Gastroesophageal sphincter (tissue), 4 donors: Measurements from ENCODE around the gene GRID1. TPM values are rescaled to one million over a fixed set of nuclear protein-coding genes. Genes with fewer than 3 reads are reported as not detected.

Experiments used
- ATAC-seq: fragments of 150-250 bp; one replicate; pipeline ENCODE4 v1.9.1; 2016; ENCODE audit warnings: mild to moderate bottlenecking, moderate library complexity
- H3K27ac ChIP-seq, 4 donors: fragments of 200-600 bp; sonication (generic) in 3 of 4; 1 replicate in 3 of 4; 2 replicates in 1 of 4; pipeline ENCODE4 v1.5.1; 2016 to 2019
- H3K27me3 ChIP-seq: fragments of 200-600 bp; sonication (generic); one replicate; pipeline ENCODE4 v1.5.1; 2019
- H3K36me3 ChIP-seq, 2 donors: fragments of 200-600 bp; sonication (generic); one replicate each; pipeline ENCODE4 v1.5.1; 2019; ENCODE audit warnings: control low read depth in 1 of 2
- H3K4me1 ChIP-seq, 3 donors: fragments of 200-600 bp; sonication (generic); 1 replicate in 2 of 3; 2 replicates in 1 of 3; pipeline ENCODE4 v1.5.1; 2016 to 2019; ENCODE audit warnings: control low read depth in 2 of 3
- H3K4me3 ChIP-seq, 2 donors: fragments of 200-600 bp; sonication (generic); one replicate each; pipeline ENCODE4 v1.5.1; 2019; ENCODE audit warnings: mild to moderate bottlenecking in 1 of 2, moderate library complexity in 1 of 2
- H3K9me3 ChIP-seq, 3 donors: fragments of 200-600 bp; sonication (generic); one replicate each; pipeline ENCODE4 v1.5.1; 2017 to 2019; ENCODE audit warnings: control low read depth in 2 of 3
- EP300 ChIP-seq: sonication (generic); formaldehyde crosslinking; IDR thresholded peaks from one replicate; pipeline ENCODE4 v1.6.1; 2017; ENCODE audit warnings: antibody characterized with exemption, mild to moderate bottlenecking
- POLR2A ChIP-seq, 2 donors: fragments of 450-650 bp; IDR thresholded peaks; one replicate each; pipeline ENCODE4 v1.6.1; 2017; ENCODE audit warnings: antibody characterized with exemption in 2 of 2, mild to moderate bottlenecking in 2 of 2, moderate library complexity in 1 of 2
- POLR2AphosphoS5 ChIP-seq: sonication (generic); formaldehyde crosslinking; IDR thresholded peaks from one replicate; pipeline ENCODE4 v1.6.1; 2017; ENCODE audit warnings: antibody characterized with exemption
- WGBS, 2 donors: methylation state at CpG; one replicate each; pipeline ENCODE4 v1.1.5; 2018; ENCODE audit warnings: low coverage in 1 of 2; 5-methylcytosine and 5-hydroxymethylcytosine counted together
- total RNA-seq, 4 donors: library from RNA; depleted of rRNA; stranded (reverse); fragments of >200 nt; gene quantifications; one replicate each; pipeline ENCODE4 v1.1.0, GENCODE V29; 2016
- TF ChIP-seq, protein P1 (sequence below), 4 experiments: fragments of 200-600 bp in 2 of 4; fragments of 450-650 bp in 2 of 4; sonication (generic) in 1 of 4; IDR thresholded peaks; one replicate each; pipeline ENCODE4 v1.5.1; 2017 to 2019; ENCODE audit warnings: antibody characterized with exemption in 4 of 4, mild to moderate bottlenecking in 2 of 4, moderate library complexity in 2 of 4

Gene GRID1
- total RNA-seq, 4 donors from 2014 or later = 1.2 to 2.7 (median 1.7) TPM

GRCh38 chr10:86152911-86153310 lies 213.7 kb downstream of the GRID1 start:
- WGBS, 2 donors = 81 to 83% methylated on average over 1 to 2 of the region's 5 CpGs
- Histone ChIP-seq H3K27ac (no peak overlapping the region), H3K27me3 (no peaks in the 10 kb centered on the region), H3K4me3 (no peak overlapping the region), H3K36me3 (no peaks in the 10 kb centered on the region), H3K4me1 (no peaks in the 10 kb centered on the region), H3K9me3 (no peaks in the 10 kb centered on the region)
- TF ChIP-seq EP300 (no peak), POLR2AphosphoS5 (no peak), POLR2A (IDR thresholded peaks at IDR 0.05) (no peak)
- TF ChIP-seq, protein P1, sequence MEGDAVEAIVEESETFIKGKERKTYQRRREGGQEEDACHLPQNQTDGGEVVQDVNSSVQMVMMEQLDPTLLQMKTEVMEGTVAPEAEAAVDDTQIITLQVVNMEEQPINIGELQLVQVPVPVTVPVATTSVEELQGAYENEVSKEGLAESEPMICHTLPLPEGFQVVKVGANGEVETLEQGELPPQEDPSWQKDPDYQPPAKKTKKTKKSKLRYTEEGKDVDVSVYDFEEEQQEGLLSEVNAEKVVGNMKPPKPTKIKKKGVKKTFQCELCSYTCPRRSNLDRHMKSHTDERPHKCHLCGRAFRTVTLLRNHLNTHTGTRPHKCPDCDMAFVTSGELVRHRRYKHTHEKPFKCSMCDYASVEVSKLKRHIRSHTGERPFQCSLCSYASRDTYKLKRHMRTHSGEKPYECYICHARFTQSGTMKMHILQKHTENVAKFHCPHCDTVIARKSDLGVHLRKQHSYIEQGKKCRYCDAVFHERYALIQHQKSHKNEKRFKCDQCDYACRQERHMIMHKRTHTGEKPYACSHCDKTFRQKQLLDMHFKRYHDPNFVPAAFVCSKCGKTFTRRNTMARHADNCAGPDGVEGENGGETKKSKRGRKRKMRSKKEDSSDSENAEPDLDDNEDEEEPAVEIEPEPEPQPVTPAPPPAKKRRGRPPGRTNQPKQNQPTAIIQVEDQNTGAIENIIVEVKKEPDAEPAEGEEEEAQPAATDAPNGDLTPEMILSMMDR (IDR thresholded peaks at IDR 0.05) = no peak
- no peak for ATAC-seq

GRCh38 chr10:86152354-86152753 lies 214.2 kb downstream of the GRID1 start:
- no CpG with 5 or more reads among the region's 5 CpGs for WGBS, 2 donors
- Histone ChIP-seq H3K9me3 (no peaks in the 10 kb centered on the region), H3K36me3 (no peaks in the 10 kb centered on the region), H3K4me1 (no peaks in the 10 kb centered on the region), H3K27me3 (no peaks in the 10 kb centered on the region), H3K4me3 (no peak overlapping the region), H3K27ac (no peak overlapping the region)
- no peak for ATAC-seq
- TF ChIP-seq EP300 = no peak
- TF ChIP-seq, protein P1 (IDR thresholded peaks at IDR 0.05) = no peak

- Histone ChIP-seq H3K36me3 (no peaks in the 10 kb centered on the region), H3K27me3 (no peaks in the 10 kb centered on the region), H3K4me1 (no peaks in the 10 kb centered on the region), H3K4me3 (no peak overlapping the region), H3K9me3 (no peaks in the 10 kb centered on the region), H3K27ac (no peak overlapping the region)
- ATAC-seq = no peak
- WGBS, 2 donors = 62% methylated on average over 5 of the region's 5 CpGs; no CpG with 5 or more reads in 1 of the 2 donors
- TF ChIP-seq, protein P1 (IDR thresholded peaks at IDR 0.05) = no peak
Observed at GRCh38 chr10:86151613-86152012, 215.0 kb downstream of the GRID1 start.

- H3K4me1 ChIP-seq = no peaks in the 10 kb centered on the region
- H3K4me3 ChIP-seq = no peak overlapping the region
- TF ChIP-seq EP300 = no peak
- no peak for TF ChIP-seq POLR2AphosphoS5
- TF ChIP-seq, protein P1 (IDR thresholded peaks at IDR 0.05) = no peak
- no peak for TF ChIP-seq POLR2A (IDR thresholded peaks at IDR 0.05)
- H3K27ac ChIP-seq = no peak overlapping the region
- no peaks in the 10 kb centered on the region for H3K27me3 ChIP-seq
- H3K36me3 ChIP-seq = no peaks in the 10 kb centered on the region
- no peak for ATAC-seq
- whole genome bisulfite sequencing, 2 donors = 65 to 66% methylated on average over 3 to 5 of the region's 7 CpGs
- no peaks in the 10 kb centered on the region for H3K9me3 ChIP-seq
Observed at GRCh38 chr10:86149257-86149656, 217.3 kb downstream of the GRID1 start.

- TF ChIP-seq, protein P1 (IDR thresholded peaks at IDR 0.05) = no peak
- no peak for TF ChIP-seq POLR2A (IDR thresholded peaks at IDR 0.05)
- TF ChIP-seq EP300 = no peak
- no peak for TF ChIP-seq POLR2AphosphoS5
- Histone ChIP-seq H3K36me3 (no peaks in the 10 kb centered on the region), H3K4me1 (no peaks in the 10 kb centered on the region), H3K9me3 (no peaks in the 10 kb centered on the region), H3K4me3 (no peak overlapping the region), H3K27ac (no peak overlapping the region), H3K27me3 (no peaks in the 10 kb centered on the region)
- ATAC-seq = no peak
- 33 to 65% methylated on average over 2 of the region's 2 CpGs for WGBS, 2 donors
Observed at GRCh38 chr10:86148117-86148516, 218.5 kb downstream of the GRID1 start.
